Hematopoietic multipotent progenitor cell treated with erythropoietin and hydrocortisone succinate and interleukin-3 and kit ligand, for 15 days (in vitro differentiated cells): ENCODE results near the gene PDE9A.

Source experiments
- DNase-seq: peaks from one replicate; pipeline ENCODE4 v3.0.0-alpha.2; 2015; ENCODE audit warnings: low spot score

The PDE9A gene

GRCh38 chr21:42775123-42775522 is 121.7 kb downstream of the PDE9A start:
- no peak for DNase-seq

- no peak for DNase-seq
These were observed 122.5 kb downstream of the PDE9A start for GRCh38 chr21:42775891-42776290.

- no peak for DNase-seq
These were observed 123.8 kb downstream of the PDE9A start for GRCh38 chr21:42777064-42777756.

- DNase-seq = no peak
These were observed 124.4 kb downstream of the PDE9A start for GRCh38 chr21:42777757-42778344.

GRCh38 chr21:42779431-42779861 is 126.0 kb downstream of the PDE9A start:
- DNase-seq = no peak

GRCh38 chr21:42780617-42781016 is 127.2 kb downstream of the PDE9A start:
- no peak for DNase-seq

GRCh38 chr21:42781150-42781970 is 127.9 kb downstream of the PDE9A start:
- DNase-seq = no peak

- no peak for DNase-seq
These were observed 128.7 kb downstream of the PDE9A start for GRCh38 chr21:42781971-42782722.

- no peak for DNase-seq
These were observed 129.4 kb downstream of the PDE9A start for GRCh38 chr21:42782723-42783242.

GRCh38 chr21:42784276-42784675 is 130.9 kb downstream of the PDE9A start:
- DNase-seq = no peak

GRCh38 chr21:42784896-42785451 is 131.6 kb downstream of the PDE9A start:
- no peak for DNase-seq

GRCh38 chr21:42785666-42786427 is 132.4 kb downstream of the PDE9A start:
- DNase-seq = no peak

- DNase-seq = no peak
These were observed 133.5 kb downstream of the PDE9A start for GRCh38 chr21:42786884-42787283.

GRCh38 chr21:42787613-42788012 is 134.2 kb downstream of the PDE9A start:
- no peak for DNase-seq

GRCh38 chr21:42790520-42791065 is 137.2 kb downstream of the PDE9A start:
- no peak for DNase-seq

GRCh38 chr21:42793774-42794173 is 140.4 kb downstream of the PDE9A start:
- no peak for DNase-seq

- DNase-seq = no peak
These were observed 141.1 kb downstream of the PDE9A start for GRCh38 chr21:42794551-42794950.

- DNase-seq = no peak
These were observed 143.1 kb downstream of the PDE9A start for GRCh38 chr21:42796327-42797062.

GRCh38 chr21:42797522-42797921 is 144.1 kb downstream of the PDE9A start:
- DNase-seq = no peak

- no peak for DNase-seq
These were observed 144.7 kb downstream of the PDE9A start for GRCh38 chr21:42798106-42798505.
